Chondrocyte (in vitro differentiated cells): ENCODE results near the gene P2RX2. TPM values are rescaled to one million over a fixed set of nuclear protein-coding genes. Genes with fewer than 3 reads are reported as not detected.

Experiments used
- DNase-seq: peaks from one replicate; pipeline ENCODE4 v3.0.0; 2021; ENCODE audit warnings: mixed read lengths, low spot score
- H3K27ac Mint-ChIP-seq: one replicate; pipeline ENCODE4 v1.8.0; 2021; ENCODE audit warnings: mild to moderate bottlenecking, moderate library complexity, mixed read lengths; ENCODE audit not compliant: unreplicated experiment
- H3K27me3 Mint-ChIP-seq: 2 replicates; pipeline ENCODE4 v1.8.0; 2021; ENCODE audit warnings: low read depth, mixed read lengths
- H3K36me3 Mint-ChIP-seq: 2 replicates; pipeline ENCODE4 v1.8.0; 2021; ENCODE audit warnings: low read depth, mixed read lengths
- H3K4me1 Mint-ChIP-seq: 2 replicates; pipeline ENCODE4 v1.8.0; 2021; ENCODE audit warnings: low read depth, mild to moderate bottlenecking, mixed read lengths
- H3K4me3 Mint-ChIP-seq: one replicate; pipeline ENCODE4 v1.8.0; 2021; ENCODE audit warnings: mild to moderate bottlenecking, moderate library complexity, mixed read lengths; ENCODE audit not compliant: unreplicated experiment
- H3K9me3 Mint-ChIP-seq: 2 replicates; pipeline ENCODE4 v1.8.0; 2021; ENCODE audit warnings: low read depth, mixed read lengths
- total RNA-seq: library from RNA; stranded (reverse); gene quantifications from 3 replicates; pipeline ENCODE4 v1.2.1, GENCODE V29; 2021
- TF ChIP-seq, protein P1 (sequence below): fragments of 200-600 bp; sonication (generic); IDR thresholded peaks from 2 replicates; pipeline ENCODE4 v1.5.0; 2021; ENCODE audit warnings: antibody characterized with exemption, mild to moderate bottlenecking, moderate library complexity

P2RX2 gene
- total RNA-seq, 1 donor from 2014 or later = not detected

DNA sequence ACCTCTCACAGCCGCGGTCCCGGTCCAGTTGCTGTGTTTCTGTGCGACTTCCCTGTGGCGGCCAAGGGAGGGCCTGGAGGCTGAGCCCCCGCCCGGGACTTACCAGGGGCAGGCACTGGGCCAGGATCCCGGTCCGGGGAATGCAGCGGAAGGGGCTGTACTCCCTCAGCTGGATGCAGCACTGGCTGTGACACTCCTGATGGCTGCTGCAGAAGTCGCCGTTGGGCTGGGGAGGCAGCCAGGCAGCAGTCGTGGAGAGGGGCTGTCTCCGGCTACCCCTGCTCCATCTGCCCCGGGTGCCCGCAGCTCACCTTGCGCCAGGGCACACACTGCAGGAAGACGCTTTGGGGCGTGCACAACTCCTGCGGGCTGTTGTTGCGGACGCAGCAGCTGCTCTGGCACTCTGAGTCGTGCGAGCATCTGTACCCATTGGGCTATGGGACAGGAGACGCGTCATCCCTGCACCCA lies 14.4 kb upstream of the P2RX2 start:
- Mint-ChIP-seq H3K4me3 (no peak overlapping the region), H3K9me3 (no peaks in the 10 kb centered on the region), H3K4me1 (peaks cover 13% of the 10 kb centered on the region), H3K27ac (no peak overlapping the region), H3K27me3 (peaks cover 40% of the 10 kb centered on the region), H3K36me3 (no peaks in the 10 kb centered on the region)
- DNase-seq = peak; percentile 91
- TF ChIP-seq, protein P1, sequence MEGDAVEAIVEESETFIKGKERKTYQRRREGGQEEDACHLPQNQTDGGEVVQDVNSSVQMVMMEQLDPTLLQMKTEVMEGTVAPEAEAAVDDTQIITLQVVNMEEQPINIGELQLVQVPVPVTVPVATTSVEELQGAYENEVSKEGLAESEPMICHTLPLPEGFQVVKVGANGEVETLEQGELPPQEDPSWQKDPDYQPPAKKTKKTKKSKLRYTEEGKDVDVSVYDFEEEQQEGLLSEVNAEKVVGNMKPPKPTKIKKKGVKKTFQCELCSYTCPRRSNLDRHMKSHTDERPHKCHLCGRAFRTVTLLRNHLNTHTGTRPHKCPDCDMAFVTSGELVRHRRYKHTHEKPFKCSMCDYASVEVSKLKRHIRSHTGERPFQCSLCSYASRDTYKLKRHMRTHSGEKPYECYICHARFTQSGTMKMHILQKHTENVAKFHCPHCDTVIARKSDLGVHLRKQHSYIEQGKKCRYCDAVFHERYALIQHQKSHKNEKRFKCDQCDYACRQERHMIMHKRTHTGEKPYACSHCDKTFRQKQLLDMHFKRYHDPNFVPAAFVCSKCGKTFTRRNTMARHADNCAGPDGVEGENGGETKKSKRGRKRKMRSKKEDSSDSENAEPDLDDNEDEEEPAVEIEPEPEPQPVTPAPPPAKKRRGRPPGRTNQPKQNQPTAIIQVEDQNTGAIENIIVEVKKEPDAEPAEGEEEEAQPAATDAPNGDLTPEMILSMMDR = no peak

DNA sequence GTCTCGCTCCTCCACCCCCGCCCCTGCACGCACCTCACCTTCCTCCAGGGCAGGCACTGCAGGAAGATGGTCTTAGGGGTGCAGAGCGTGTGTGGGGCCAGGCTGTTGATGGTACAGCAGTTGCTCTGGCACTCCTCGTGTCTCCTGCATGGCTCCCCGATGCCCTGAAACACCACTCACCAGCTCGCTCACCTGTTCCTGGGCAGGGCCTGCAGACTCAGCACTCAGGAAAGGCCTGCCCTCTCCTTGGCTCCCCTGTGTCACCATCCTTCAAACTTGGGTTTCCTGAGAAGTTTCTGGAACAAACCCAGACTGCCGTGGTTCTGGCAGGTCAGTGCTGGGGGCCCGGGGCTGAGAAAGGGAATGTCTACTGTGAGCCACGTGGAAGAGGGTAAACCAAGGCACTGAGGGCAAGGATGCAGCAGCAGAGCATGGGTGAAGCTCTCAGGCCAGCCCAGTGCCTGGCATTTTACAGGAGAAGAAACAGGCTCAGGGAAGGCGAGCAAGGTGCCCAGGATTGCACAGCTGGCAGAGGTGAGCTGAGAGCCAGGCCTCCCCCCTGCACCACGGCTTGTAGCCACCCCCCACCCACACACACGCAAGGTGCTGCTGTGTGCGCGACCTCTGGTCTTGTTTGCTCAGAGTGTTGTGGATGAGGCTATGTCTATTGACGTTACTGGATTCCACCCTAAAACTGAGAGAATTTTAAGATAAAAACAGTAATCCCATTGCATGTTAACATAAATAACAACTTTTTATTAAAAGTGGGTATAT lies 13.7 kb upstream of the P2RX2 start:
- H3K27ac Mint-ChIP-seq = no peak overlapping the region
- no peak overlapping the region for H3K4me3 Mint-ChIP-seq
- peaks cover 41% of the 10 kb centered on the region for H3K27me3 Mint-ChIP-seq
- H3K4me1 Mint-ChIP-seq = peaks cover 13% of the 10 kb centered on the region
- TF ChIP-seq, protein P1 = no peak
- DNase-seq = peak; percentile 84
- no peaks in the 10 kb centered on the region for H3K36me3 Mint-ChIP-seq
- H3K9me3 Mint-ChIP-seq = no peaks in the 10 kb centered on the region

DNA sequence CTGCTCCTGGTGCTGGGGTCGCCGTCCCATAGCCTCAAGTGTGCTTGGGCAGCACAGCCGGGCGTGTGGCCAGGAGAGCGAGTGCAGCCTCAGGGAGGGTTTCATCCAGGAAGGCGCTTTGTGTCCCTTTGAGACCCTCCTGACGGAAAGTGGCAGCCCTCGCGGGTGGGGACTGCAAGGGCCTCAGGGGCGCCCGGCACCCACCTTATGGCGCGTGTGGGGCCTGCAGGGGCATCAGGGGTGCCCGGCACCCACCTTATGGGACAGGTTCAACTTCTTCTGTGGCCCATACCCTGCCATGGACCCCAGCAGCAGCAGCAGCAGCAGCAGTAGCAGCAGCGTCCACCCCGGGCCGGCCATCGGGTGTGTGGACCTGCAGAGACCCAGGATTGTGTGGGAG lies 12.7 kb upstream of the P2RX2 start:
- TF ChIP-seq, protein P1 = no peak
- H3K4me3 Mint-ChIP-seq = no peak overlapping the region
- H3K9me3 Mint-ChIP-seq = no peaks in the 10 kb centered on the region
- H3K27ac Mint-ChIP-seq = no peak overlapping the region
- peaks cover 46% of the 10 kb centered on the region for H3K27me3 Mint-ChIP-seq
- H3K36me3 Mint-ChIP-seq = no peaks in the 10 kb centered on the region
- peaks cover 17% of the 10 kb centered on the region for H3K4me1 Mint-ChIP-seq
- peak; percentile 77 for DNase-seq

DNA sequence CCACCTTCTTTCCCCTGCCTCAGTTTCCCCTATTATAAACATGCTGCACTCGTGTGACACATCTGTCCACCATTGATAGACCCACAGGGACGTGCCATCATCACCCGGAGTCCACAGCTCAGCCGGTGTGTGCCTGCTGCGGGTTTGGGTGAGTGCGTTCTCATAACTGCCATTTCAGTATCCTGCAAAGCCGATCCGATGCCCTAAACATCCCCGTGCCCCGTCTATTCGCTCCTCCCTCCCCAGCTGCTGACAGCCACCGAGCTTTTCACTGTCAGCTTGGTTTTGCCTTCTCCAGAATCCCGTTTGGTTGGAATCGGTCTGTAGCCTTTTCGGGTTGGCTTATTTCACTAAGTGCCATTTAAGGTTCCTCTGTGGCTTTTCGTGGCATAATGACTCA lies 12.1 kb upstream of the P2RX2 start:
- no peak overlapping the region for H3K4me3 Mint-ChIP-seq
- H3K36me3 Mint-ChIP-seq = no peaks in the 10 kb centered on the region
- TF ChIP-seq, protein P1 = no peak
- no peak for DNase-seq
- H3K27ac Mint-ChIP-seq = no peak overlapping the region
- H3K4me1 Mint-ChIP-seq = peaks cover 17% of the 10 kb centered on the region
- H3K9me3 Mint-ChIP-seq = peaks cover 3% of the 10 kb centered on the region
- H3K27me3 Mint-ChIP-seq = peaks cover 49% of the 10 kb centered on the region

DNA sequence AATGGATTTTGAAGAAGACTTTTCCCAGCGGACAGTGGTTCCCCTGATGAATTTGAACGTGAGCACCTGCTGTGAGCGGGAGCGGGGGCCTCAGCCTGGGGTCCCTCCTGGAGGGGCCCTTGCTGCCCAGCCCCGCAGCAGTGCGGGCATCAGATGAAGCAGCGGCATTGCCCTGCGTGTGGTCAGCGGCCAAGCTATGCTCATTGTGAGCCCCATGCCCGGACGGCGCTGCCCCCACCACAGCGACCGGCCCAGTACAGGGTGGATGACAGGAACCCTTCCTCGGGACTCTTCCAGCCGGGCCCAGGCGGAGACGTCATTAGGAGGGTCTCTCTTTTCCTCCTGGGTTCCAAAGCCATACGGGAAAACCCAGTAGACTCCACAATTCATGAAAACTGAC lies 11.6 kb upstream of the P2RX2 start:
- H3K9me3 Mint-ChIP-seq = peaks cover 4% of the 10 kb centered on the region
- H3K36me3 Mint-ChIP-seq = no peaks in the 10 kb centered on the region
- peaks cover 49% of the 10 kb centered on the region for H3K27me3 Mint-ChIP-seq
- TF ChIP-seq, protein P1 = no peak
- H3K4me3 Mint-ChIP-seq = no peak overlapping the region
- peaks cover 17% of the 10 kb centered on the region for H3K4me1 Mint-ChIP-seq
- no peak overlapping the region for H3K27ac Mint-ChIP-seq
- DNase-seq = no peak
